ENCODE results near the gene TLX3.

DNA sequence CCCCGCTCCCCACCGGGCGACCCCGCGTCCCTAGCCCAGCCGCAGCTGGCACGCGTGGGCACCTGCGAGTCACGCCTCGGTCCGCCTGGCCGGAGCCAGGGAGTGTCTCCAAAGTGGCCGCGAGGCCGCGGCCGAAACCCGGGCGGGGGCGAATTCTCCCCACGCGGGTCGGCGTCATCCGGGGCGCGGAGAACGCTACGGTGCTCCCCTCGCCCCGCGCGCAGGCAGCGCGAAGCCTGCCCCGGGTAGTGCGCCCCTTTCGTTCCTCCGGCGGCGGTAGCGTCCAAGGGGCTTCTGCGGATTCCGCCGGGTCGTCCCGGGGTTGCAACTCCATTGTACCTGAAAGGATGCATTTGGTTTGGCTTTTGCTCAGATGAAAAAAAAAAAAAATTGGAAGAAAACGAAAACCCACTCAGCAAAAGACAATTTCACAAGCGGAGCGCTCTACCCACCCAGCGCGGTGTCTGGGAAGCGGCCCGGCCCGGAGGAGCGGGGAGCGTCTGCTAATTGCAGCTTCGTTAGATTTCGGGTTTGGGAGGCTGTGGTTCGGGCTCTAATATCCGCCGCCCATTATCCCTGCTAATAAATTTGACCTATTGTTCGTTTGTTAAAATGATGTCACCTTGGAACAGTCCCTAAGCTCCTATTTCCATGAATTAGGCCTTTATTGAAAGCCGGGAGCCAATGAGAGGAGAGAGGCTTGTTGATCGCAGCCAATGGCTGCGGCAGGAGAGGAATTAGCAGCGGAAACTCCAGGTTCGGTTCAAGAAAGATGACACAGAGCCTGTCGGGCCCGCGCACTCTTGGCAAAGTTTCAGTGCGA is at the start of gene TLX3:
- TF ChIP-seq, protein P1, sequence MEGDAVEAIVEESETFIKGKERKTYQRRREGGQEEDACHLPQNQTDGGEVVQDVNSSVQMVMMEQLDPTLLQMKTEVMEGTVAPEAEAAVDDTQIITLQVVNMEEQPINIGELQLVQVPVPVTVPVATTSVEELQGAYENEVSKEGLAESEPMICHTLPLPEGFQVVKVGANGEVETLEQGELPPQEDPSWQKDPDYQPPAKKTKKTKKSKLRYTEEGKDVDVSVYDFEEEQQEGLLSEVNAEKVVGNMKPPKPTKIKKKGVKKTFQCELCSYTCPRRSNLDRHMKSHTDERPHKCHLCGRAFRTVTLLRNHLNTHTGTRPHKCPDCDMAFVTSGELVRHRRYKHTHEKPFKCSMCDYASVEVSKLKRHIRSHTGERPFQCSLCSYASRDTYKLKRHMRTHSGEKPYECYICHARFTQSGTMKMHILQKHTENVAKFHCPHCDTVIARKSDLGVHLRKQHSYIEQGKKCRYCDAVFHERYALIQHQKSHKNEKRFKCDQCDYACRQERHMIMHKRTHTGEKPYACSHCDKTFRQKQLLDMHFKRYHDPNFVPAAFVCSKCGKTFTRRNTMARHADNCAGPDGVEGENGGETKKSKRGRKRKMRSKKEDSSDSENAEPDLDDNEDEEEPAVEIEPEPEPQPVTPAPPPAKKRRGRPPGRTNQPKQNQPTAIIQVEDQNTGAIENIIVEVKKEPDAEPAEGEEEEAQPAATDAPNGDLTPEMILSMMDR (optimal IDR thresholded peaks at IDR 0.05 in 1 of 3, IDR thresholded peaks at IDR 0.05 in 1 of 3, conservative IDR thresholded peaks at IDR 0.05 in 1 of 3; ENCODE audit: extremely low read depth in 1 of 3, insufficient read depth in 2 of 3, low read length in 3 of 3), result no peak
- peak; percentile 92 for TF ChIP-seq EZH2 (IDR thresholded peaks at IDR 0.05; ENCODE audit: low read length)

Data from keratinocyte (primary cell).